Thymus (tissue), 14 donors: ENCODE data around the gene TMEM135. TPM values are rescaled to one million over a fixed set of nuclear protein-coding genes. Genes with fewer than 3 reads are reported as not detected.
"Not testable (repeated sequence)": the region's sequence is repeated elsewhere in the genome, so short reads cannot be mapped to it uniquely, and the experiment has no call there.

Experiments
- DNase-seq, 9 donors: peaks; one replicate each; pipeline ENCODE4 v3.0.0-alpha.2; 2013; ENCODE audit warnings: low spot score in 9 of 9, low read depth in 6 of 9, missing footprints in 1 of 9
- H3K27ac ChIP-seq, 2 donors: one replicate each; pipeline ENCODE4 v1.5.1; 2013; ENCODE audit warnings: control low read depth in 1 of 2, low read depth in 1 of 2, low read length in 1 of 2, mild to moderate bottlenecking in 1 of 2, moderate library complexity in 1 of 2
- H3K27me3 ChIP-seq, 2 donors: one replicate each; pipeline ENCODE4 v1.5.1; 2013; ENCODE audit warnings: low read length in 1 of 2; ENCODE audit not compliant: control insufficient read depth in 2 of 2, insufficient read depth in 1 of 2
- H3K36me3 ChIP-seq, 2 donors: one replicate each; pipeline ENCODE4 v1.5.1; 2013; ENCODE audit warnings: low read length in 1 of 2, mild to moderate bottlenecking in 1 of 2, moderate library complexity in 1 of 2; ENCODE audit not compliant: control insufficient read depth in 2 of 2, insufficient read depth in 2 of 2
- H3K4me1 ChIP-seq, 2 donors: one replicate each; pipeline ENCODE4 v1.5.1; 2013; ENCODE audit warnings: low read length in 2 of 2; ENCODE audit not compliant: control insufficient read depth in 2 of 2, insufficient read depth in 2 of 2
- H3K4me3 ChIP-seq, 2 donors: one replicate each; pipeline ENCODE4 v1.5.1; 2013; ENCODE audit warnings: low read length in 2 of 2, control low read depth in 1 of 2, mild to moderate bottlenecking in 1 of 2
- H3K9me3 ChIP-seq, 2 donors: one replicate each; pipeline ENCODE4 v1.5.1; 2013; ENCODE audit warnings: low read length in 1 of 2, mild to moderate bottlenecking in 1 of 2; ENCODE audit not compliant: control insufficient read depth in 2 of 2, insufficient read depth in 1 of 2
- WGBS: extraction: QIAGEN DNeasy Blood & Tissue Kit; methylation state at CpG from one replicate; pipeline ENCODE4 v1.1.7; 2013; 5-methylcytosine and 5-hydroxymethylcytosine counted together
- long read RNA-seq, 10 donors: transcript quantifications; one replicate each; lab custom pipeline, GENCODE V29; 2026
- polyA plus RNA-seq: library from polyadenylated mRNA; stranded (reverse); fragments of 200-250 nt; gene quantifications from one replicate; pipeline ENCODE4 v1.2.3, GENCODE V29; 2013
- total RNA-seq: library from RNA; stranded (reverse); fragments of 120-200 nt; gene quantifications from one replicate; pipeline ENCODE4 v1.2.4, GENCODE V29; 2013
- donor health status: healthy.

Gene TMEM135
- total RNA-seq, result 10.8 TPM
- 11.1 TPM for polyA plus RNA-seq
- long read RNA-seq, donor 1, partial matches to known transcripts, result 0 of 1 reads
- long read RNA-seq, donor 1, other reads (novel, unspliced or antisense), result 0 of 1 reads
- long read RNA-seq, donor 2, result 0 reads
- long read RNA-seq, donor 3, partial matches to known transcripts, result 0 of 3 reads
- long read RNA-seq, donor 3, other reads (novel, unspliced or antisense), result 0 of 3 reads
- long read RNA-seq, donor 4, partial matches to known transcripts, result 0 of 1 reads
- long read RNA-seq, donor 4, other reads (novel, unspliced or antisense), result 0 of 1 reads
- long read RNA-seq, donor 5, partial matches to known transcripts, result 0 of 1 reads
- long read RNA-seq, donor 5, other reads (novel, unspliced or antisense), result 0 of 1 reads
- long read RNA-seq, donor 6, partial matches to known transcripts, result 0 of 1 reads
- long read RNA-seq, donor 6, other reads (novel, unspliced or antisense), result 0 of 1 reads
- long read RNA-seq, donor 7, partial matches to known transcripts, result 0 of 5 reads
- long read RNA-seq, donor 7, other reads (novel, unspliced or antisense), result 0 of 5 reads
- long read RNA-seq, donor 8, partial matches to known transcripts, result 0 of 1 reads
- long read RNA-seq, donor 8, other reads (novel, unspliced or antisense), result 0 of 1 reads
- long read RNA-seq, donor 9, partial matches to known transcripts, result 0 of 3 reads
- long read RNA-seq, donor 9, other reads (novel, unspliced or antisense), result 0 of 3 reads
- long read RNA-seq, donor 10, partial matches to known transcripts, result 0 of 2 reads
- long read RNA-seq, donor 10, other reads (novel, unspliced or antisense), result 0 of 2 reads

- DNase-seq, result peak; percentile 89 to 98 (median 93)
- H3K4me1 ChIP-seq, result peaks cover 6 to 14% of the 10 kb centered on the region in 2 donors
- no peaks in the 10 kb centered on the region for H3K27me3 ChIP-seq
- H3K9me3 ChIP-seq, result peaks cover 0 to 4% of the 10 kb centered on the region in 2 donors
- peak within 1 kb of the TSS; percentile 85 to 86 for H3K27ac ChIP-seq
- H3K36me3 ChIP-seq, result no peaks in the 10 kb centered on the region
- H3K4me3 ChIP-seq, result peak within 1 kb of the TSS; percentile 71 to 96
- WGBS, result under 1% methylated on average over 66 of the region's 66 CpGs
Observed at GRCh38 chr11:87037450-87038234, at the start of gene TMEM135. TMEM135 (plus strand) TSS chr11:87037934; CDS start chr11:87038046, 112 bp downstream.

- H3K4me1 ChIP-seq, result no peaks in the 10 kb centered on the region
- no peak overlapping the region for H3K4me3 ChIP-seq
- H3K9me3 ChIP-seq, result no peaks in the 10 kb centered on the region
- 95% methylated on average over 4 of the region's 4 CpGs for WGBS
- DNase-seq, result no peak
- no peaks in the 10 kb centered on the region for H3K27me3 ChIP-seq
- H3K27ac ChIP-seq, result no peak overlapping the region
- no peaks in the 10 kb centered on the region for H3K36me3 ChIP-seq
Observed at GRCh38 chr11:86988351-86988881, 49.3 kb upstream of the TMEM135 start.

GRCh38 chr11:86990031-86990430 is 47.7 kb upstream of the TMEM135 start:
- WGBS, result 89% methylated on average over 1 of the region's 1 CpG
- Histone ChIP-seq H3K27ac (no peak overlapping the region), H3K4me3 (no peak overlapping the region), H3K9me3 (no peaks in the 10 kb centered on the region), H3K36me3 (no peaks in the 10 kb centered on the region), H3K4me1 (no peaks in the 10 kb centered on the region), H3K27me3 (no peaks in the 10 kb centered on the region)
- DNase-seq, result no peak

- Histone ChIP-seq H3K27me3 (no peaks in the 10 kb centered on the region), H3K9me3 (no peaks in the 10 kb centered on the region), H3K36me3 (no peaks in the 10 kb centered on the region), H3K4me3 (no peak overlapping the region), H3K27ac (no peak overlapping the region), H3K4me1 (no peaks in the 10 kb centered on the region)
- 93% methylated on average over 3 of the region's 3 CpGs for WGBS
- DNase-seq, result no peak
Observed at GRCh38 chr11:86990515-86990914, 47.2 kb upstream of the TMEM135 start.

- H3K27me3 ChIP-seq, result no peaks in the 10 kb centered on the region
- no peak overlapping the region for H3K27ac ChIP-seq
- no peaks in the 10 kb centered on the region for H3K9me3 ChIP-seq
- WGBS, result 97% methylated on average over 5 of the region's 5 CpGs
- H3K36me3 ChIP-seq, result no peaks in the 10 kb centered on the region
- no peak for DNase-seq
- no peaks in the 10 kb centered on the region for H3K4me1 ChIP-seq
- H3K4me3 ChIP-seq, result no peak overlapping the region
Observed at GRCh38 chr11:86991341-86991740, 46.4 kb upstream of the TMEM135 start.

GRCh38 chr11:86992340-86992739 is 45.4 kb upstream of the TMEM135 start:
- not testable (repeated sequence) for H3K9me3 ChIP-seq, H3K4me3 ChIP-seq, H3K27ac ChIP-seq, H3K27me3 ChIP-seq, H3K36me3 ChIP-seq, H3K4me1 ChIP-seq, DNase-seq
- WGBS, result 97% methylated on average over 4 of the region's 4 CpGs

GRCh38 chr11:86993031-86993430 is 44.7 kb upstream of the TMEM135 start:
- DNase-seq, result no peak
- Histone ChIP-seq H3K9me3 (no peaks in the 10 kb centered on the region), H3K4me1 (no peaks in the 10 kb centered on the region), H3K4me3 (no peak overlapping the region), H3K36me3 (no peaks in the 10 kb centered on the region), H3K27ac (no peak overlapping the region), H3K27me3 (no peaks in the 10 kb centered on the region)
- 58% methylated on average over 3 of the region's 3 CpGs for WGBS

GRCh38 chr11:86996953-86997570 is 40.7 kb upstream of the TMEM135 start:
- Histone ChIP-seq H3K4me3 (no peak overlapping the region), H3K4me1 (no peaks in the 10 kb centered on the region), H3K27ac (no peak overlapping the region), H3K9me3 (no peaks in the 10 kb centered on the region), H3K36me3 (no peaks in the 10 kb centered on the region), H3K27me3 (no peaks in the 10 kb centered on the region)
- no peak for DNase-seq
- WGBS, result 98% methylated on average over 1 of the region's 1 CpG
